Measurements from ENCODE around the gene RAX. TPM values are rescaled to one million over a fixed set of nuclear protein-coding genes. Genes with fewer than 3 reads are reported as not detected.

Gene RAX
- total and polyA plus RNA-seq, 4 donors, result 0.02 TPM; not detected in 3

- no peak overlapping the region for H3K27ac ChIP-seq (ENCODE audit: low read depth in 1 of 2, low read length in 1 of 2)
- peaks cover 0 to 24% (median 4%) of the 10 kb centered on the region in 5 donors for H3K4me1 ChIP-seq (ENCODE audit: control insufficient read depth in 5 of 5, insufficient read depth in 5 of 5, low read length in 5 of 5)
- 11 to 24% methylated on average over 4 of the region's 4 CpGs for WGBS, 2 donors
These were observed 2.5 kb downstream of the RAX start for GRCh38 chr18:59270689-59271257.

GRCh38 chr18:59269563-59270119 is 3.6 kb downstream of the RAX start:
- TF ChIP-seq CTCF (IDR thresholded peaks at IDR 0.05; ENCODE audit: control extremely low read depth, extremely low read depth), result no peak
- Histone ChIP-seq H3K4me3 (no peak overlapping the region), H3K27ac (ENCODE audit: low read depth in 1 of 2, low read length in 1 of 2) (no peak overlapping the region), H3K9ac (ENCODE audit: insufficient read depth in 1 of 2, low read length in 2 of 2) (no peak overlapping the region), H3K36me3 (ENCODE audit: control insufficient read depth in 4 of 4, insufficient read depth in 4 of 4, low read length in 4 of 4) (no peaks in the 10 kb centered on the region), H3K9me3 (ENCODE audit: control insufficient read depth in 4 of 4, insufficient read depth in 3 of 4, low read length in 3 of 4) (peaks cover 0 to 15% (median 0%) of the 10 kb centered on the region in 4 donors), H3K27me3 (ENCODE audit: control insufficient read depth in 3 of 3, insufficient read depth in 3 of 3, low read length in 2 of 3) (peaks cover 22 to 92% (median 88%) of the 10 kb centered on the region in 3 donors), H3K4me1 (ENCODE audit: control insufficient read depth in 5 of 5, insufficient read depth in 5 of 5, low read length in 5 of 5) (peaks cover 0 to 27% (median 4%) of the 10 kb centered on the region in 5 donors)
- no peak for DNase-seq
- 9 to 10% methylated on average over 14 to 17 of the region's 17 CpGs for WGBS, 2 donors
- no peak for ATAC-seq (ENCODE audit: insufficient read depth, low FRiP score)

More at GRCh38 chr18:59270689-59271257, 2.5 kb downstream of the RAX start:
- Histone ChIP-seq H3K9ac (ENCODE audit: insufficient read depth in 1 of 2, low read length in 2 of 2) (no peak overlapping the region), H3K9me3 (ENCODE audit: control insufficient read depth in 4 of 4, insufficient read depth in 3 of 4, low read length in 3 of 4) (peaks cover 0 to 15% (median 0%) of the 10 kb centered on the region in 4 donors), H3K36me3 (ENCODE audit: control insufficient read depth in 4 of 4, insufficient read depth in 4 of 4, low read length in 4 of 4) (no peaks in the 10 kb centered on the region), H3K4me3 (no peak overlapping the region), H3K27me3 (ENCODE audit: control insufficient read depth in 3 of 3, insufficient read depth in 3 of 3, low read length in 2 of 3) (peaks cover 22 to 92% (median 89%) of the 10 kb centered on the region in 3 donors)
- TF ChIP-seq CTCF (IDR thresholded peaks at IDR 0.05; ENCODE audit: control extremely low read depth, extremely low read depth), result no peak
- DNase-seq (no peak), ATAC-seq (ENCODE audit: insufficient read depth, low FRiP score) (no peak)

- Histone ChIP-seq H3K36me3 (ENCODE audit: control insufficient read depth in 4 of 4, insufficient read depth in 4 of 4, low read length in 4 of 4) (no peaks in the 10 kb centered on the region), H3K27ac (ENCODE audit: low read depth in 1 of 2, low read length in 1 of 2) (no peak overlapping the region), H3K27me3 (ENCODE audit: control insufficient read depth in 3 of 3, insufficient read depth in 3 of 3, low read length in 2 of 3) (peaks cover 22 to 92% (median 88%) of the 10 kb centered on the region in 3 donors), H3K9ac (ENCODE audit: insufficient read depth in 1 of 2, low read length in 2 of 2) (no peak overlapping the region), H3K9me3 (ENCODE audit: control insufficient read depth in 4 of 4, insufficient read depth in 3 of 4, low read length in 3 of 4) (peaks cover 0 to 12% (median 0%) of the 10 kb centered on the region in 4 donors), H3K4me1 (ENCODE audit: control insufficient read depth in 5 of 5, insufficient read depth in 5 of 5, low read length in 5 of 5) (peaks cover 0 to 25% (median 4%) of the 10 kb centered on the region in 5 donors), H3K4me3 (no peak overlapping the region)
- TF ChIP-seq CTCF (IDR thresholded peaks at IDR 0.05; ENCODE audit: control extremely low read depth, extremely low read depth), result no peak
- ATAC-seq (ENCODE audit: insufficient read depth, low FRiP score), result peak; percentile 44
- DNase-seq, result peak; percentile 43 to 66 (median 64)
- 3% methylated on average over 38 to 90 of the region's 90 CpGs for WGBS, 2 donors
These were observed 4.3 kb downstream of the RAX start for GRCh38 chr18:59268721-59269562.
